ENCODE measurements around the gene PFKM. TPM values are rescaled to one million over a fixed set of nuclear protein-coding genes. Genes with fewer than 3 reads are reported as not detected.

Gene PFKM
- total and polyA plus RNA-seq, 12 donors = 121 to 948 (median 668) TPM

- no peak overlapping the region for H3K27ac ChIP-seq
- no peaks in the 10 kb centered on the region for H3K36me3 ChIP-seq
- no peak overlapping the region for H3K4me3 ChIP-seq
- H3K4me1 ChIP-seq = peaks cover 0 to 24% (median 9%) of the 10 kb centered on the region in 9 donors
- TF ChIP-seq CTCF (IDR thresholded peaks at IDR 0.05) = no peak
- ATAC-seq (no peak), DNase-seq (no peak)
- no peaks in the 10 kb centered on the region for H3K27me3 ChIP-seq
- H3K9me3 ChIP-seq = no peaks in the 10 kb centered on the region
- intact Hi-C loops (cut with DNase I) = loop anchor here in 1 of 10 donors (5.0 kb wide), 1 partner anchor 36 kb away; no protein-coding TSS in a partner anchor
- 82 to 85% methylated on average over 1 of the region's 1 CpG for whole genome bisulfite sequencing, 2 donors
These were observed 3.2 kb upstream of the PFKM start for GRCh38 chr12:48115957-48116356.

- DNase-seq (no peak), ATAC-seq (no peak)
- peaks cover 0 to 35% (median 9%) of the 10 kb centered on the region in 9 donors for H3K4me1 ChIP-seq
- H3K36me3 ChIP-seq = peaks cover 0 to 12% (median under 1%) of the 10 kb centered on the region in 9 donors
- peak overlapping the region in 4 of 10 donors; percentile 84 to 90 (median 87) for H3K27ac ChIP-seq
- TF ChIP-seq CTCF (IDR thresholded peaks at IDR 0.05) = no peak
- 20 to 39% methylated on average over 3 of the region's 3 CpGs for WGBS, 2 donors
- no peaks in the 10 kb centered on the region for H3K27me3 ChIP-seq
- H3K4me3 ChIP-seq = peak overlapping the region in 7 of 10 donors; percentile 61 to 83 (median 72)
- no peaks in the 10 kb centered on the region for H3K9me3 ChIP-seq
- intact Hi-C loops (cut with DNase I) = loop anchor here in 1 of 10 donors (5.0 kb wide), 1 partner anchor 34 kb away; no protein-coding TSS in a partner anchor
These were observed 786 bp upstream of the PFKM start for GRCh38 chr12:48118284-48118871.

GRCh38 chr12:48119834-48120195 lies 651 bp downstream of the PFKM start:
- ATAC-seq (peak in 2 of 8 donors; percentile 1 to 12), DNase-seq (no peak)
- H3K4me3 ChIP-seq = peak overlapping the region; percentile 53 to 83 (median 70)
- no peaks in the 10 kb centered on the region for H3K9me3 ChIP-seq
- no peak for TF ChIP-seq CTCF (IDR thresholded peaks at IDR 0.05)
- H3K27ac ChIP-seq = peak overlapping the region; percentile 28 to 90 (median 84)
- H3K36me3 ChIP-seq = peaks cover 0 to 26% (median 6%) of the 10 kb centered on the region in 9 donors
- no peaks in the 10 kb centered on the region for H3K27me3 ChIP-seq
- 7 to 9% methylated on average over 5 of the region's 5 CpGs for WGBS, 2 donors
- intact Hi-C loops (cut with DNase I) = loop anchor here in 4 of 10 donors (1.0 to 5.0 kb wide), 3 partner anchors 32 to 37 kb away; partner anchors contain the start of gene ASB8 (in 3 of the 4)
- H3K4me1 ChIP-seq = peaks cover 0 to 40% (median 11%) of the 10 kb centered on the region in 9 donors

GRCh38 chr12:48121522-48121921 lies 2.4 kb downstream of the PFKM start:
- whole genome bisulfite sequencing, 2 donors = 59 to 69% methylated on average over 1 of the region's 1 CpG
- intact Hi-C loops (cut with DNase I) = loop anchor here in 2 of 10 donors (5.0 kb wide), 1 partner anchor 36 kb away; the partner anchor contains the start of gene ASB8 (in 2 of the 2)
- no peaks in the 10 kb centered on the region for H3K27me3 ChIP-seq
- peaks cover 0 to 42% (median 9%) of the 10 kb centered on the region in 9 donors for H3K36me3 ChIP-seq
- H3K27ac ChIP-seq = peak overlapping the region in 6 of 10 donors; percentile 79 to 88 (median 85)
- ATAC-seq = no peak
- no peak for TF ChIP-seq CTCF (IDR thresholded peaks at IDR 0.05)
- peak overlapping the region in 7 of 10 donors; percentile 15 to 83 (median 72) for H3K4me3 ChIP-seq
- no peaks in the 10 kb centered on the region for H3K9me3 ChIP-seq
- no peak for DNase-seq
- peaks cover 0 to 51% (median 13%) of the 10 kb centered on the region in 9 donors for H3K4me1 ChIP-seq
